Measurements from ENCODE around the gene SATB2.

DNA sequence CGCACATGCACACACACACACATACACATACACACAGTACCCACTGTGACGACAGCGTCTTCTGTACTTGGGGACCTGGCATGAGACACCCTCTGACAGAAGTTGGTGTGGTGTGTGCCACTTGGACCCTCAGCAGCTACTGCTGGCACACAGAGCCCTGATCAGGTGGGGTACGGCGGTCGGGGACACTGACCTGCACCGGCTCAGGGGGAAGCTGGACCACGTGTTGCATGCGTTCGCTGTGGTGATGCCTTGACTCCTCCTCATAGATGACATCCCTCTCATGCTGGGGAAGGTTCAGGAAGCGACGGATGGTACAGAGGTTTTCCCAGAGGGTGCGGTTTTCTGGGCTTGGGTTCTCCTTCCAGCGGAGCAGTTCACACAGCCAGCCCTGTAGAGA is 149.2 kb downstream of the SATB2 start:
- TF ChIP-seq CTCF (IDR thresholded peaks at IDR 0.05) (no peak), POLR2A (IDR thresholded peaks at IDR 0.05) (no peak)
